Measurements from ENCODE around the gene MPRIP.

The MPRIP gene

DNA sequence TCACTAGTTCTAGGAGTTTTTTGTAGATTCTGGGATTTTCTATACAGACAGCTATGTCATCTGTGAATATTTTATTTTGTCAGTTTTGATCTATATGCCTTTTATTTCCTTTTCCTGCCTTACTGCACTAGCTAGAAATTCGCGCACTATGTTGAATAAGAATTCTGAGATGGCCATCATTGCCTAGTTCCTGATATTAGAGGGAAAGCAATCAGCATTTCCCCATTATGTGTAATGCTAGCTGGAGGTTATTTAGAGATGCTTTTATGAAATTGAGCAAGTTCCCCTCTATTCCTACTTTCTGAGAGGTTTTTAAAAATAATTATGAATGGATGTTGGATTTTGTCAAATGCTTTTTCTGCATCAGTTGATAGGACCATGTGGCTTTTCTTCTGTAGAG, 23.8 kb downstream of the MPRIP start:
- DNase-seq (ENCODE audit: low read depth in 2 of 2), result no peak

DNA sequence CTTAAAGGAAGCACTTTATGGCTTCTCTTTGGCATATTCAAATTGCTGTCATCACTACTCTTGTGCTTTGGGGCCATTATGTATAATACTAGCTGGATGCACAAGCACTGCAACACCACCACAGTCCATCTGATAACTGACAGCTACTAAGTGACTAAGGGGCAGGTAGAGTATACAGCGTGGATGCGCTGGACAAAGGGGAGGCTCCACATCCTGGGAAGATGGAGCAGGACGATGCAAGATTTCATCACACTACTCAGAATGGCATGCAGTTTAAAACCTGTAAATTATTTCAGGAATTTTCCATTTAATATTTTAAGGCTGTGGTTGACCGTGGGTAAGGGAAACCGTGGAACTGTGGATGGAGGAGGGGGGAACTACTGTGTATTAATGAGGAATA, 25.0 kb downstream of the MPRIP start:
- no peak for DNase-seq (ENCODE audit: low read depth in 2 of 2)

DNA sequence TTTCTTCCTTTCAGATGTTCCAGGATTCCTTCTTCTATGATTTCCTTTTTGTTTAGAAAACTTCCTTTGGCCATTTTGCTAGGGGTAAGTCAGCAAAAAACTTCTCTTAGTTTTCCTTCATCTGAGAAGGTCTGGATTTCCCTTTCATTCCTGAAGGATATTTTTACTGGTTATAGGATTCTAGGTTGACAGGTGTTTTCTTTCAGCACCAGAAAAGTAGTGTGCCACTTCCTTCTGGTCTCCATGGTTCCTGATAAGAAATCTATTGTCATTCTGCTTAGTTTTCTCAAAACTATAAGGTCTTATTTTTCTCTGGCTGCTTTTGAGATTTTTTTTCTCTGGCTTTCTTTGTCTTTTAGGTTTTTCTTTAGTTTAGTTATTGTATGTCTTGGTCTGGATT, 27.6 kb downstream of the MPRIP start:
- DNase-seq (ENCODE audit: low read depth in 2 of 2), result no peak

DNA sequence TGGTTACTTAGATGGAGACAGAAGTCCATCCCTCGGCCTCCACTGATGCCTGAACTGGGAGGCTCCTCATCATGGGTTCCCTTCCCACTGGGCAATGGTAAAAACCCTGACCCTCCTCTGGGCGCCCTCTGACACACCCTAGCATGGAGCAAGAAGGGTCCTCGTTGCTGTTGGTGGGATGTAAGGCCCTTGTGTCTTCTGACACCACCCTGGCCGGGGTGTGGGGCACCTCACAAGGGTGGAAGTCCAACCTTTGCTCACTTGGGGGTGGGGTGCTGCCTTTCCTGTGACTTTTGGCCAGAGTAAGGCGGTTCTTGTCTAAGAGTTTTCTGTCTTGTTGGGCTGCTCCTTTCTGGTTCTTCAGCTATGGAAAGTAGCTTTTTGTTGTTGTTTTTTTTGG, 28.7 kb downstream of the MPRIP start:
- DNase-seq (ENCODE audit: low read depth in 2 of 2), result no peak

DNA sequence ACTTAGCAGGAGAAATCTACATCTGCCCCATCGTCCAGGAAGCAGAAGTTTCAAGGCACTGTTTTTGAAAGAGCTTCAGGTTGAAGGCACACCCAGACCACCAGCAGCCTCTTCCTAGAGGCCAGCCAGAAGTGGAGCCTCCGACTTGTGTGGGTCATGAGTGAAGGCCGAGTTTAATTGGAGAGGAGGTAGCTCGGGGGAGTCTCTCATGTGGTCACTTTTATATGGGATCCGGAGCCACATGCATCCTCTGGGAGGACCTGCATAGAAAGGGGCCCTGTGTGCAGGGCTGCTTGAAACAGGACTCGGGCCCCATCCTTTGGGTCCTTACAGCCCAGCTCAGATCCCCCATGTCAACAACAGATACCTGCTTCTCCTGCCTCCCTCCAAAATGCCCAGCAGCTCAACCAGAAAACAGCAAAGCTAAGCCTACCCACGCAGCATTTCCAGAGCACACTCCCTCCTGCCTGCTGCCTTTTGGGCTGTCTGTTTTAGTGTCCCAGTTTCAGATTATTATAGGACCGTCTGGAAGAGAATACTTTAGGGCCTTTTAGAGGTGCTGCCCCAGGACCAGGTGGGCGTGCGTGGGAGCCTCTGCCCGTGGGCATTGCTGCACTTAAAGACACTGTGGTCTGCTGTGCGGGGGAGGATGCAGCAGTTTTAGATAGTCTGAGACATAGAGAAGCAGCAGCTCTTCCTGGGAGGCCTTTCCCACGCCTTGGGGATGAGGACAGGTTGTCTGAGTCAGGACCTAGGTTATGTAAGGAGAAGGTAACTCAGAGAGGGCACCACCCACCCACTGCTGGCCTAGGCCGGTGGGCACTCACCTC, 29.5 kb downstream of the MPRIP start:
- DNase-seq (ENCODE audit: low read depth in 2 of 2), result no peak

DNA sequence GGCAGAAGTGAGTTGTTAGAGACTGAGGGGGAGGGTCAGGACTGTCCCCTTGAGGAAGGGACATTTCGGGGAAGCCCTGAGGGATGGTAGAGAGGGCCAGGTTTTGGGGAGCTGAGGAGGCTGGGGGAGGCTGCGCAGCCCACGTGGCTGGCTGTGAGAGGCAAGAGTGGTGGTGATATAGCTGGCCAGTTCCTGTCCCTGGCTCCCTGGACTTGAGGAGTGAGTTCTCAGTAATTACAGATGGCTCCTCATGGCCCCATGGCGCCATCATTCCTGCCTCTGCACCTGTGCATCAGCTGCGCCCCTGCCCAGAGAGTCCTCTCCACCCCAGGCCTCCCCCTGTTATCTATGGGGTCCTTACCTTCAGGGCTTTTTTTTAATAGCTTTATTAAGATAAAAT, 30.3 kb downstream of the MPRIP start:
- DNase-seq (ENCODE audit: low read depth in 2 of 2), result no peak

DNA sequence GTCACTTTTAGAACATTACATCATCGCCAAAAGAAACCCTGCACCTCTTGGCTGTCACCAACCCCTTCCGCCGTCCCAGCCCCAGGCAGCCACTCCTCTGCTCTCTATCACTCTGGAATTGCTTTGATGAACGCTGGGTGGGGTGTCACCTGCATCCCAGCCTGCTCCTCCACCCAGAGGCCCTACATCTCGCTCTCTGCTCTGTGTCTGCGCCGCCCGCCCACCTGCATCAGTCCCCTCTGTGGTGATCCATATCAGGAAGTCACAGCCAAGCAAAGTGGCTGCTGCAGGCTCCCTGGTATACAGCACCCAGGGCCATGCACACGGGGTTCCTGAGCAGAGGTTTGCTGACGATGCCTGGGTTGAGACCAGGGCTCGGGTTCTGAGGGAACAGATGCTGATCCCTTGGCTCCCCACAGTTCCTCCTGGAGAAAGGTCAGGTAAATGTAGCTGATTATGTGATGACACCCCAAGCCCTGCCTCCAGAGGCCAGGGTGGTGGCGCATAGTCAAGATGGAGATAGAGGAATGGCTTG, 30.8 kb downstream of the MPRIP start:
- no peak for DNase-seq (ENCODE audit: low read depth in 2 of 2)

DNA sequence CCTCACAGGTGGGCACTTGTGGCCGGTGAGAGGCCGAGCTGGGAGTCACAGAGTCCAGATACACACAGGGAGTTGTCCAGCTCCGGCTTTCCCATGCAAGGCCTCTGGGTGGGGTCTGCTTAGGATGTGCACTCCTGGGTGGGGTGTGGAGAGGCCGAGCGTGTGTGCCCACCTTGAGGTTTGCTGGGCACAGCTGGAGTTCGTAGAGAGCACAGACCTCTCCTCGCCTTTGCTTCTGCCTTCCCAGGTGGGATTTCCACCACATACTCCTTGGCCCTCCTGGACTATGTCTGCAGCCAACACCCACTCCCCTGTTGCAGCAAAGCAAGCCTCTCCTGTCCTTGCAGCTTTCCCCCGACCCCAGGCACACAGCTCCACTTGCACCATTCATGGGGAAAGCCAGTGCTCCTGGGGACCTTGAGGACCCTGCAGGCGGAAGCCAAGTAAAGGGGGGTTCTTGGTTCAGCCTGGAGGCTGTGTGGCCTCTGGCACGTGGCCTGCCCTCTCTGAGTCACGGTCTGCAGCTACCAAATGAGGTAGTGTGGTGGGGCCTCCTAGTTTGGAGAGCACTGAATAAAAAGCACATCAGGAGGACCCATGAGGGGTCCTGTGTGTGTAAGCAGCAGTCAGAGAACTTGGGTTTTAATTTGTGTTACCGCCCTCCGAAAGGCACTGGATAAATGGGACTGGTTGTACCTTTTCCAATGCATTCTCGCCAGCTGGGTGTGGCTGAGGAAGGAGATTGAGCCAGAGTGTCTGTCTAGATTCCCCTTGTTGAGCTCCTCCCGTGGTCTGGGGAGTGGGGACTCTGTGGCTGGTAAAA, 31.5 kb downstream of the MPRIP start:
- no peak for DNase-seq (ENCODE audit: low read depth in 2 of 2)

DNA sequence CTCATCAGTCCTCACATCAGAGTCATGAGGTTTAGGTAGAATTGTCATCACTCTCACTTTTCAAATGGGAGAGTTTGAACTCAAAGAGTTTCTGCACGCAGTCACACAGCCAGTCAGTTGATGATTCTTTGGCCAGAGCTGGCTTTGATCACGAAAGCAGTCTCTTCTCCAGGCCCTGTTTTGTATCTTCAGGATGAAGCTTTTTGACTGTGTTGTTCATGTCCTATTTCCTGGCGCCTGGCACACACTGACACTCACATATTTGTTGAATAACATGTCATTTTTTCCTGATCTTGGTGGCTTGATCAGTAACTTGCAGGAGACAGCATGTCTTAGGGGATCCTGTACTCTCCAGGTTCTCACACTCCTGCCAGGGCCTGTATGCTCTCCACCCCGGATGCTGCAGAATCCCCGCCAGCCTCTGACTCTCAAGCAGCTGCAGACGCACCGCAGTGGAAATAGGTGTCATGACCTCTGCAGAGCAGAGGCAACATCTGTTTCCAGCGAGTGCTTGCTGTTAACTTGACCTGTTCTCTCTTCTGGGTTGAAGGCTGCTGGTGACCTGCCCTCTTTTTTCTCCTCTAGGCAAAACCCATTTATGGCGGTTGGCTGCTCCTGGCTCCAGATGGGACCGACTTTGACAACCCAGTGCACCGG, 33.0 kb downstream of the MPRIP start:
- no peak for DNase-seq (ENCODE audit: low read depth in 2 of 2)

DNA sequence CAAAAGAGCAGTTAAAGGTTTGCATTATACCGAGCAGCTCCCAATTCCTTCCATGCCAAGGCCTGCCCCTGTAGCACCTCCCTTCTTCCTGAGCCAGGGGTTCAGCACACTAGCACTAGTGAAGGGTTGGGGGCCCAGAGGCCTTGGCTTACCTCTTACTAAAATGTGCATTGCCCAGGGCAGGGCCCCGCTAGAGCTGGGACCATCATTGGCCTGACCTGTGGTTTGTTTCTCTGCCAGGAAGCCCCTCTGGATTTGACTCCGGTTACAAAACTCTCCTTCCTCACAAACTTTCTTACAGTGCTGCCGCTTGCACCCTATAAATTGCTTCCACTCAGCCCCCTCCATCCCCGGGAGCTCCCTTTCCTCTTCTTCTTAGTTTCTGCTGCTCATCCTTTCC, 33.8 kb downstream of the MPRIP start:
- DNase-seq (ENCODE audit: low read depth in 2 of 2), result no peak

DNA sequence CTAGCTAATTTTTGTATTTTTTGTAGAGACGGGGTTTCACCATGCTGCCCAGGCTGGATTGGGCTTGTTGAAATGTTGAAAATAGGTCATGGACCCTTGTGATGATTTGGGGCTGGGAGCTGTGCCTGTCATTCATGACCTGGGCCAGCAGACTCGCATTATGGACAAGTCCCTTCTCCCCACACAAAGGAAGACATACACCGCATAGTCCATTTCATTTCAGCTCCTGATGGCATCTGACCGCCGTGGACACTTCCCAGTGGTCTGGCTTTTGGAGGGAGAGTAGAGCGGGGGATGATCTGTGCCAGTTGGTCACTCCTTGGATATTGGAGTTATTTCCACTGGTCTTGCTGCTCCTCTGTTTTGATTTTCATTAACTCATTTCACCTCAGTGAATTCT, 34.8 kb downstream of the MPRIP start:
- no peak for DNase-seq (ENCODE audit: low read depth in 2 of 2)

DNA sequence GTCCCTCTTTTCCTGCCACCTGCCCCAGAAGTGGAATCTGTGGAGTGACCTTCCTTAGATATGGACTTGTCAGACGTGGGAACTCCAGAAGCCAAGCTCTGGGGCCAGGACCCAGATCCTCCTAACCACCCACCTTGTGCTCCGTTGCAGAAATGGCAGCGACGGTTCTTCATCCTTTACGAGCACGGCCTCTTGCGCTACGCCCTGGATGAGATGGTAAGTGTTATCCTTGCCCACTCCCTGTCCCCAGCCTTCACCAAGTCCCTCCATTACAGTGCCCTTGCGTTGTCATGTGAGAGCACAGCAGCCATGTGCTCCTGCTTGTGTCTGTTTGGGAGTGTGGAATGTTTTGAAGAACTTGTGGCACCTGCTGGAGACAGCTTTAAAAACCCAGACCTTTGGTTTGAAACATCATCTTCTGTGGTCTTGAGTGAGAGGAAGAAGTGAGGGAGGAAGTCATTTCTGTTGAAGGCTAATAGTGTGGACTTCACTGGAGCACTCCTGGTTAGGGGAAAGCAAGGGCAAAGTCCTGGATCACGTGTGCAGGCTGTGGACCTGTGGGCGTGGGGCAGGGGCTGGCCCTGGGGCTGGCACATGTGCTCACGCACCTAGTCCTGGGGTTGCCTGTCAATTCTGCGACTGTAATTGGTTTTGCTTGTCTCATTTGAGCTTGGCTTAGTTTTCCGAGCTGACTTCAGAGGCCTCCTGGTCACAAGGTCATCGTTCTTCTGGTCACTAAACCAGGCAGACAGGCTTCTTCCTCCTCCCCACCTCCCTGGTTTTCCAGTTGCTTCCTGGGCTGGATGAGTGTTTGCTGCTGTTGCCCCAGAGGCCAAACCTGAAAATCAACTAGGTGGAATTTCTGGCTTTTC, 35.8 kb downstream of the MPRIP start:
- DNase-seq (ENCODE audit: low read depth in 2 of 2), result no peak

DNA sequence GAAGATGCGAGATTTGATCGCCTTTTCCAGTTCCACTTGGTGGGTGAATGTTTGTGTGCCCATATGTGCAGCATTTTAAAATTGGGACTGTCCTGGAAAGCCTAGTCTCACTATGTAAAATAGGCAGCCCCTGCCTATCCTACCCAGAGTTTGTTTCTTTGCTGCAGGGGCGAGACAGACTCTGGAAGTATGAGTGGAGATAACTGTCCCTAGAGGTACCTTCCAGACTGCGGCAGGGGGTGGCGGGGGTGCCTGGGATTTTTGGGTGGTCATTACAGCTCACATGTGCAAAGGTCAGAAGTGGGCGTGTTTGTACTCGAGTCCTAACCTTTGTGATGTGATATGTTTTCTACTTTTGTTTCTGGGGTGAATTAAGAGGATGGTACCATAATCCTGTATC, 36.6 kb downstream of the MPRIP start:
- no peak for DNase-seq (ENCODE audit: low read depth in 2 of 2)

DNA sequence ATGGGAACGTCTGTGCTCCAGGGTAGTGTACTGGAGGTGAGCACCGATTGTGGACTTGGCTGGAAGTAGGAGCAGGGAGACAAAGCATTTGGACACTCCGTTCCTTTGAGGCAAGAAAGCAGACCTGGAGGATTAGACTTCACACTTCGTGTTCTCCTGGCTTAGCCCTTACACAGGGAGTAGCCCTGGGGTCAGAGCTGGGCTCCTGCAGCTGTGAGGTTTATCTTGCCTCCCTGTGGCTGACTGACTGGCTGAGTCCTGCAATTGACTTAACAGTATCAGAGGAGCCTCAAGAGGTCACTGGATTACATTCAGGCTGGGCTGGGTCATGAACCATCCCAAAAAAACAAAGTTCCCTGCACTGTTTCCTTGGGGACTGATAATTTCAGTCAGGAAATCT, 37.1 kb downstream of the MPRIP start:
- DNase-seq (ENCODE audit: low read depth in 2 of 2), result no peak

DNA sequence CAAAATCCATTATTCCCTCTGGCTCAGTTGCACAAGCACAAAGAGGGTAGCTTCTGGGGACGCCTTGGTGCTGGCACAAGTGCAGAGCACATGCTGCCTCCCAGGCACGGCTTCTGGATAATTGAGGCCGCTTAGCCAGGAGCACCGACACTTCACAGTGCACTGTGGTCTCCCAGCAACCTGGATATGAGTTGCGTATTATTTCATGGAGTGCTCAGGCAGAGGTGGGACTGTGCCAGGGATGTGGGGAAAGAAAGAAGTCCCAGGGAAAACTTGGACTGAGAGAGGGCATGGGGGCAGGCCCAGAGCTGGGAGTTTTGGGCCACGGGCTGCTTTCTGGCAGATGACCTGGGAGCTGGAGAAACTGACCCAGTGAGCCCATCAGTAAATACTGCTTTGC, 37.5 kb downstream of the MPRIP start:
- no peak for DNase-seq (ENCODE audit: low read depth in 2 of 2)

DNA sequence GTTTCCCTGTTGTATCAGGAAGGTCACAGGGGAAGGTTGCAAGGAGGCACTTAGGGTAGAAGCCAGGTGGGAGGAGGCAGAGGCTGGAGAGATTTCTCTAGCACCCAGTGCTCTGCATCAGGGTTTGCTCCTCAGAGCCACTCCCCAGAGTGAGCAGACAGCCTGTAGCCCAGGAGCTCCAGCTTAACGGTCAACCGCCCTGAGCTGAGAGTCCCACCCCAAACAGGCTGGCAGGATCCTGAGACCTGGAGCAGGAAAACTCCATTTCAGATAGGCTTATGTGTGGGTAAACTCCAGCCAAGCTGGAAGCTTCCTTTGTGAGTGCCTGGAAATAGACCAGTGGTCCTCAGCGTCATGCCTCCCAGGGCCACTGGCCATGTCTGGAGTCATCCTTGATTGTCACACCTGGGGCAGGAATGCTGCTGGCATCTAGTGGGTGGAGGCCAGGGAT, 37.9 kb downstream of the MPRIP start:
- DNase-seq (ENCODE audit: low read depth in 2 of 2), result no peak

DNA sequence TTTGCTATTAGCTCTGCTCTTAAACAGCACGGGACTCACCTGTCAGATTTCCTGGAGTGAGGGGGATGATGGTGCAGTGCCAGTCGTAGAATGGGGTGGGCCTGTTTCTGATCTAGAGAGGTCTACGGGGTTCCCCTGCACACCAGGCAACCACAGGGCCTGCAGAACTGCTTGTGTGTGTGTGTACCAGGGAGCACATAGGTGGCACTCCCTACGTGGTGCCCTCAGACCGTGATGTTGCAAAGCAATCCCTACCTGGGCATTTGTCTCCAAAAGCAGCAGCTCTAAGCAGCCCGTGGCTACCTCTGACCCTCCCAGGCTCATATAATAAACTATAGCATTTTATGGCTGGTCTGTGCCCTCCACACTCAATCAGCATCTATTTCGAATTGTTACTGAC, 38.5 kb downstream of the MPRIP start:
- DNase-seq (ENCODE audit: low read depth in 2 of 2), result no peak

DNA sequence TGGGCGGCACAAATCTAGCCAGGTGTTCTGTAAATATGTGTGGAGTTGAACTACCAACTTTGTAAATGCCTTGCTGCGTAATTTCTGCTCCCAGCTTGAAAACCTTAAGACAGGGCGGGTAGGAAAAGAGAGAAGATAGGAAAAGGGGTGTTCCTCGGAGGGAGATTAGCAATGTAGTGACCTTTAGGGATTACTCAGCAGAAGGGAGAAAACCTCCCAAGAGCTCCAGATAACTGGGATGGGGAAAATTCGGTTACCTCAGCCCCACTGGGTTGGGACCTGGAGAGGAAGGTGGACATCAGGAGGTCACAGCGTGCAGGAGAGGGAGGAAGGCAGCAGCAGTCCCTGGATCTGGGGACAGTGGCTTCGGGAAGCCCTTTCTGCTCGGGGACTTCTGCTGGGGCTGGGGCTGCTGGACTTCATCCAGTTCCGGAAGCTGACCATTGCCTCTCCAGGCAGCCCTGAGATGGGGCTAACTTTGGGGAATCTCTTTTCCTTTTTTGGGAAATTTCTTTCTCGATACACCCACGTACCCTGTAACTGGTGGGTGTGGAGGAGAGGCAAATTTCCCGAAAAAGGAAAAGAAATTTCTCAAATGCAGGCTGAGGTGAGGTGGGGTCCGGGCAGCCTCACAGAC, 39.2 kb downstream of the MPRIP start:
- DNase-seq (ENCODE audit: low read depth in 2 of 2), result no peak

DNA sequence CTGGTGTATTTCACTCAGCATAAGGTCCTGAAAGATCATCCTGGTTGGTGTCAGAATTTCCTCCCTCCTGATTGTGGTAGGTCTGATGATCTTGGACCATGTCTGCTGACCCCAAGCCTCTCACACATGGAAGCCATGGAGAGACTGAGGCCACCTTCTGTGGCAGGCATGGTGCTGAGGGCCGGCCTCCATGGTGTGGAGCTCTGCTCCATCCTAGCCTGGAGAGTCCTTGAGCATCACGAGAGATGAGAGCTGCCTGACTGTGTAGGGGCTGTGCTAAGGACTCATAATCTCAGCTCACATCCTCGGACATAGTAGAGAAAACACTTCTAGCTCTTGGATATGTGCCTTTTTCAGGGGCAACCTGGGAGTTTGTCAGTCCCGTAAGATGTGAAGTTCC, 40.6 kb downstream of the MPRIP start:
- no peak for DNase-seq (ENCODE audit: low read depth in 2 of 2)

DNA sequence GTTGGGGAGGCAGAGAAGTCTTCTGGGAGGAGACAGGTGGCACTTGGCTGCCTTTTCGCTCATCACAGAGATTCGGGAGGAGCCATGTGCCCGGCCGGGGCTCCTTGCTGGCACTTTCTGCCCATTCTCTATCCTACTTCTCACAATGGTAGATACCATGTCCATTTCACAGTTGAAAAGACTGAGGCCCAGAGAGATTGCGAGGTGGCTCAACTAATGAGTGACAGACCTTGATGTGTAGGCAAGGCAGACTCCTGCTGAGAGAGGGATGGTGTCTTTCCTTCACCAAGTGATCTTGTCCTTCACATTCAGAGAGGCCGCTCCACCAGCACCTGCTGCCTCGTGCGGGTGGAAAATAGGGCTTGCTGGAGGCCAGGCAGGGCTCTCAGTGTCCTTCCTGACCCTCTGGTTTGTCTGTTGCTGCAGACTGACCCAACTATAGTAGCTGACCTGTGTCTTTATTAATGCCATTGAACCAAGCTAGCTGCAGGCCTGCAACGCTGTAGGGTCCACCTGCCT, 42.1 kb downstream of the MPRIP start:
- no peak for DNase-seq (ENCODE audit: low read depth in 2 of 2)

DNA sequence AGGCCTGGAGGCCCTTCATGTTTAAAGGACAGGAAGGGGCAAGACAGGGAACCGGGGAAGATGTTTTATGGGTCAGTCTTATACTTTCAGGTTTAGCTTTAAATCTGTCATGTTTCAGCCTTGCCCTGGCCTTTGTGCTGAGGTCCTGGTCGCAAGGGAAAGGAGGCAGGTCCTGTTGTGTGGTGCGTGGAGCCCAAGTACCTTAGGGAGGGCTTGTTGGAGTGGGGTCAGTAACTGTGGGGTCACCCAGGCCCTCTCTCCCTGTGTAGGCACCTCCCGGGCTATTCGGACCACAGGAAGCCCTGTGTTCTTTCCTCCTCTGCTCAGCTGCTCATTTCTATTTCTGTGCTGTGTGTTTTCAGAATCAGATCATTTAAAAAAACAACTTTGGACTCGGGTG, 42.7 kb downstream of the MPRIP start:
- no peak for DNase-seq (ENCODE audit: low read depth in 2 of 2)
